K562 (cell line): ENCODE measurements around the gene PPP1R13B. TPM values are rescaled to one million over a fixed set of nuclear protein-coding genes. Genes with fewer than 3 reads are reported as not detected.

ENCODE experiments used
- ATAC-seq: fragments of 200-7000 bp; cut with Tn5 transposase; 3 replicates; pipeline ENCODE4 v1.9.1; 2020; ENCODE audit warnings: moderate library complexity
- BruUV-seq: library from RNA; stranded (reverse); fragments of 400-500 nt; replicated peaks from 2 replicates; lab custom pipeline; 2021; lab: Mats Ljungman, UMichigan
- CTCF ChIA-PET: fragments of 300-600 bp; formaldehyde crosslinking; extraction: SDS; loops from one replicate; lab custom pipeline; 2021; ENCODE audit warnings: low intra/inter-chr PET ratio; lab: Yijun Ruan, JAX
- POLR2A ChIA-PET: fragments of 300-600, 350-650 bp; sonication (Branson Sonifier 250); formaldehyde crosslinking; extraction: SDS; loops from one replicate; lab custom pipeline; 2021; ENCODE audit warnings: antibody characterized with exemption, inconsistent platforms; lab: Yijun Ruan, JAX
- DNase-seq, 4 experiments: peaks; one replicate each; pipeline versions ENCODE4 v3.0.0 to v3.0.0-alpha.2; 2011 to 2018; ENCODE audit warnings: low spot score in 3 of 4, mixed read lengths in 3 of 4; ENCODE audit errors: extremely low read depth in 1 of 4
- FAIRE-seq: peaks from 2 replicates; lab custom pipeline; 2011; peaks lifted over from hg19 to GRCh38; lab: Jason Lieb, UNC
- H2AFZ ChIP-seq: 2 replicates; pipeline ENCODE4 v1.6.0; 2011; ENCODE audit warnings: low read depth, low read length, control low read depth, inconsistent platforms
- H3K27ac ChIP-seq: fragments of 200-600 bp; 3 replicates; pipeline ENCODE4 v1.8.0; 2011; ENCODE audit warnings: low read depth, mild to moderate bottlenecking, control low read depth, inconsistent platforms, low read length, moderate library complexity, mixed read lengths; ENCODE audit errors: extremely low read depth
- H3K27me3 ChIP-seq, 2 experiments: fragments of 300-600 bp in 1 of 2; 2 replicates in 1 of 2; 3 replicates in 1 of 2; pipeline versions ENCODE4 v1.6.0 to v1.8.0; 2011; ENCODE audit warnings: inconsistent platforms in 2 of 2, low read length in 2 of 2, mild to moderate bottlenecking in 1 of 2, mixed read lengths in 1 of 2, moderate library complexity in 1 of 2; ENCODE audit not compliant: control insufficient read depth in 2 of 2, insufficient read depth in 2 of 2
- H3K36me3 ChIP-seq: fragments of 300-600 bp; 3 replicates; pipeline ENCODE4 v1.8.0; 2011; ENCODE audit warnings: mild to moderate bottlenecking, low read length, inconsistent platforms; ENCODE audit not compliant: control insufficient read depth, insufficient read depth
- H3K4me1 ChIP-seq, 2 experiments: fragments of 200-600 bp in 1 of 2; replicated peaks in 1 of 2; 2 replicates in 1 of 2; 3 replicates in 1 of 2; pipeline versions ENCODE4 v1.5.1 to v1.8.0; 2011; ENCODE audit warnings: inconsistent platforms in 2 of 2, low read length in 2 of 2, mild to moderate bottlenecking in 1 of 2, mixed read lengths in 1 of 2, moderate library complexity in 1 of 2; ENCODE audit not compliant: control insufficient read depth in 2 of 2, insufficient read depth in 2 of 2
- H3K4me2 ChIP-seq: 2 replicates; pipeline ENCODE4 v1.6.1; 2011; ENCODE audit warnings: low read length, control low read depth, inconsistent platforms, mixed read lengths; ENCODE audit not compliant: insufficient read depth
- H3K4me3 ChIP-seq: fragments of 200-600 bp; sonication (generic), shearing (Covaris generic); 2 replicates; pipeline ENCODE4 v1.5.1; 2016; ENCODE audit warnings: control low read depth, inconsistent platforms
- H3K79me2 ChIP-seq: fragments of 200-600 bp; 3 replicates; pipeline ENCODE4 v1.8.0; 2011; ENCODE audit warnings: low read length, inconsistent platforms; ENCODE audit not compliant: control insufficient read depth, insufficient read depth
- H3K9ac ChIP-seq, 2 experiments: 2 replicates each; pipeline versions ENCODE4 v1.6.0 to v1.6.1; 2011; ENCODE audit warnings: low read depth in 2 of 2, low read length in 2 of 2, control low read depth in 1 of 2, inconsistent platforms in 1 of 2, mild to moderate bottlenecking in 1 of 2, mixed read lengths in 1 of 2; ENCODE audit not compliant: insufficient read depth in 1 of 2
- H3K9me1 ChIP-seq: one replicate; pipeline ENCODE4 v1.6.0; 2011; ENCODE audit warnings: inconsistent platforms, mild to moderate bottlenecking, low read length, moderate library complexity; ENCODE audit not compliant: control insufficient read depth, insufficient read depth
- H3K9me3 ChIP-seq: replicated peaks from 2 replicates; pipeline ENCODE4 v1.5.1; 2011; ENCODE audit warnings: low read depth, low read length, inconsistent platforms; ENCODE audit not compliant: control insufficient read depth, insufficient read depth
- H4K20me1 ChIP-seq: replicated peaks from 2 replicates; pipeline ENCODE4 v1.6.1; 2011; ENCODE audit warnings: low read length, inconsistent platforms, mixed read lengths; ENCODE audit not compliant: control insufficient read depth, insufficient read depth
- BCOR ChIP-seq: fragments of 450-650 bp; IDR thresholded peaks from 2 replicates; pipeline ENCODE4 v1.6.1; 2016
- C11orf30 ChIP-seq: fragments of 450-650 bp; IDR thresholded peaks from 2 replicates; pipeline ENCODE4 v1.6.1; 2016; ENCODE audit warnings: low read depth, mild to moderate bottlenecking
- CBX8 ChIP-seq: fragments of 200-600 bp; sonication (generic); IDR thresholded peaks from 2 replicates; pipeline ENCODE4 v1.6.1; 2012; ENCODE audit warnings: borderline replicate concordance, mixed run types, low read depth, mild to moderate bottlenecking, moderate library complexity, mixed read lengths, low read length, control low read depth, inconsistent platforms; ENCODE audit not compliant: poor library complexity, severe bottlenecking; ENCODE audit errors: extremely low read depth
- FOXM1 ChIP-seq, 2 experiments: fragments of 450-650 bp in 1 of 2; sonication (generic) in 1 of 2; formaldehyde crosslinking in 1 of 2; IDR thresholded peaks; 2 replicates each; pipeline versions ENCODE4 v1.6.1 to v1.9.0; 2017 to 2022; ENCODE audit warnings: low read depth in 2 of 2, mild to moderate bottlenecking in 2 of 2, missing genetic modification reagents in 1 of 2, moderate library complexity in 1 of 2
- MEF2D ChIP-seq: conservative IDR thresholded peaks from 2 replicates; pipeline ENCODE4 v1.6.1; 2016; ENCODE audit warnings: low read depth, missing genetic modification characterization, missing compliant biosample characterization
- OTX1 ChIP-seq: fragments of 450-650 bp; formaldehyde crosslinking; IDR thresholded peaks from 2 replicates; pipeline ENCODE4 v1.4.0; 2022; ENCODE audit warnings: mild to moderate bottlenecking
- PHTF2 ChIP-seq: fragments of 250-450 bp; sonication (Bioruptor Pico); IDR thresholded peaks from 2 replicates; pipeline ENCODE4 v1.5.0; 2021; ENCODE audit warnings: mild to moderate bottlenecking
- POLR2AphosphoS2 ChIP-seq: IDR thresholded peaks from 2 replicates; pipeline ENCODE4 v1.6.1; 2012; ENCODE audit warnings: low read length, improper control_type of control experiment
- POLR2B ChIP-seq: fragments of 450-650 bp; IDR thresholded peaks from 2 replicates; pipeline ENCODE4 v1.6.1; 2018; ENCODE audit warnings: low read depth; ENCODE audit not compliant: partially characterized antibody
- RAD21 ChIP-seq, 2 experiments: fragments of 250-450 bp in 1 of 2; fragments of 450-650 bp in 1 of 2; sonication (Bioruptor Pico) in 1 of 2; formaldehyde crosslinking in 1 of 2; IDR thresholded peaks in 1 of 2; conservative IDR thresholded peaks in 1 of 2; 2 replicates each; pipeline versions ENCODE4 v1.4.0 to v1.8.0; 2020 to 2022; ENCODE audit warnings: mild to moderate bottlenecking in 2 of 2, moderate library complexity in 1 of 2
- RBM39 ChIP-seq: fragments of 200-400 bp; formaldehyde crosslinking; optimal IDR thresholded peaks from 2 replicates; pipeline ENCODE3; 2018; ENCODE audit warnings: low read depth, low read length
- SNRNP70 ChIP-seq: fragments of 200-400 bp; formaldehyde crosslinking; optimal IDR thresholded peaks from 2 replicates; pipeline ENCODE3; 2017; ENCODE audit warnings: low read depth, low read length
- STAT5B ChIP-seq: fragments of 250-450 bp; sonication (Bioruptor Pico); IDR thresholded peaks from 2 replicates; pipeline ENCODE4 v1.8.0; 2021; ENCODE audit warnings: mild to moderate bottlenecking, inconsistent platforms
- ZBTB9 ChIP-seq: fragments of 450-650 bp; formaldehyde crosslinking; IDR thresholded peaks from 2 replicates; pipeline ENCODE4 v1.4.0; 2020; ENCODE audit warnings: mild to moderate bottlenecking, moderate library complexity
- ZNF133 ChIP-seq: fragments of 250-450 bp; sonication (Bioruptor Pico); IDR thresholded peaks from 2 replicates; pipeline ENCODE4 v1.4.0; 2020; ENCODE audit warnings: mild to moderate bottlenecking
- ZNF830 ChIP-seq: fragments of 250-450 bp; sonication (Bioruptor Pico); IDR thresholded peaks from 2 replicates; pipeline ENCODE4 v1.5.0; 2021; ENCODE audit warnings: mild to moderate bottlenecking
- WGBS: fragments of 100-300 bp; shearing (Covaris generic); methylation state at CpG from one replicate; pipeline ENCODE4 v1.1.6; 2016; ENCODE audit warnings: low coverage, mixed read lengths; ENCODE audit not compliant: insufficient coverage; ENCODE audit errors: missing lambda C conversion rate; 5-methylcytosine and 5-hydroxymethylcytosine counted together
- in situ Hi-C: fragments of 300-500 bp; cut with MboI; formaldehyde crosslinking; loops from 4 replicates; pipeline ENCODE4 v1.15.0; 2018; ENCODE audit warnings: inconsistent platforms, mixed read lengths
- intact Hi-C: fragments of 100-400 bp; cut with micrococcal nuclease; formaldehyde crosslinking; loops from 2 replicates; pipeline ENCODE4 v1.14.2; 2022
- polyA plus RNA-seq, 8 experiments: library from polyadenylated mRNA; depleted of rRNA in 4 of 8; stranded (reverse) in 5 of 8; unstranded in 3 of 8; fragments of >200 nt; fragmentation: Nextera tagmentation in 2 of 8; fragmentation: Illumina TruSeq in 1 of 8; extraction: Ambion mirVana in 2 of 8; extraction: Trizol in 1 of 8; gene quantifications; 2 replicates each; pipeline versions ENCODE4 v1.2.1 to v1.2.3, GENCODE V29; 2011 to 2014; ENCODE audit warnings: inconsistent platforms in 1 of 8, missing spikeins in 1 of 8
- total RNA-seq, 7 experiments: library from RNA; depleted of rRNA in 6 of 7; stranded (reverse); fragments of >200 nt in 6 of 7; fragmentation: Illumina TruSeq in 2 of 7; extraction: Trizol in 2 of 7; gene quantifications; 2 replicates each; pipeline versions ENCODE4 v1.2.1 to v1.2.3, GENCODE V29; 2011 to 2021; ENCODE audit warnings: low replicate concordance in 1 of 7
- TF ChIP-seq, protein P1 (sequence below): sonication (generic); formaldehyde crosslinking; IDR thresholded peaks from 2 replicates; pipeline ENCODE4 v1.5.0; 2020; ENCODE audit warnings: missing genetic modification reagents

The PPP1R13B gene
- total and polyA plus RNA-seq, 9 of the 15 experiments (the other 6 are each of a cell fraction or from before 2014, with no cell fraction given), result 0.03 to 1.7 (median 0.15) TPM

DNA sequence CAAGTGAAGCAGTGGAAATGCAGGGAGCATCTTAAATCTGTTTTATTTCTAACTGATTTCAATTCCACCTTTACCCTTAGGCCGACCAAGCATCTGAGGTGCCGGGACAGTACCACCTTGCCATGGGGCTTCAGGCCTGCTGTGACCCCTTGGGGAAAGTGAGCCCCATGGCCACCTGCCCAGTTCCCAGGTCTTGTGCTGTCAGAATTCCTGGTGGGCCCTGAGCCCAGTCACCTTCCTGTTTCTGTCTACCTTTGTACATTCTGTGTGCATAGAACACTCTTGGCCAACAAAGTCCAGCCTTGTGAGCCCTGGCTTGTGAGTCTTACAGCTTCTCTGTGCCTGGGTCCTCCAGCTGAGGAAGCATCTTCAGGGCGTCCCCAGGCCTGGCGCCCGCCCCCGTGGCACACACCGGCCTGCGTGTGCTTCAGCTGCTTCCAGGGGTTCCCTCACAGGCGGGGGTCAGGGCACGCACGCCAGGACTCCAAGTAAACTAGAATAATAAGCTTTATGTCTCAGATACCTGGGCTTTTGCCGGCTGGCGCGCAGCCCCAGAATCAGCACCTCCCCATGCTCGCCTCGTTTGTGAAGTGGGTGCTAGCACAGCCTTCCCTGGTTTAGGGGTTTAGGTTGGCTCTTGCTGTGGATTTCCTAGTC, 121.5 kb downstream of the PPP1R13B start (continued):
- TF ChIP-seq POLR2AphosphoS2, result no peak
- TF ChIP-seq, protein P1, sequence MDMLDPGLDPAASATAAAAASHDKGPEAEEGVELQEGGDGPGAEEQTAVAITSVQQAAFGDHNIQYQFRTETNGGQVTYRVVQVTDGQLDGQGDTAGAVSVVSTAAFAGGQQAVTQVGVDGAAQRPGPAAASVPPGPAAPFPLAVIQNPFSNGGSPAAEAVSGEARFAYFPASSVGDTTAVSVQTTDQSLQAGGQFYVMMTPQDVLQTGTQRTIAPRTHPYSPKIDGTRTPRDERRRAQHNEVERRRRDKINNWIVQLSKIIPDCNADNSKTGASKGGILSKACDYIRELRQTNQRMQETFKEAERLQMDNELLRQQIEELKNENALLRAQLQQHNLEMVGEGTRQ (CRISPR knock-in tag), result no peak
- TF ChIP-seq FOXM1 (IDR thresholded peaks at IDR 0.05; ENCODE audit: low read depth), result no peak
- no peak for TF ChIP-seq FOXM1 (CRISPR knock-in tag; IDR thresholded peaks at IDR 0.05; ENCODE audit: low read depth)
- TF ChIP-seq ZNF133 (CRISPR knock-in tag), result no peak
- no peak for TF ChIP-seq STAT5B (CRISPR knock-in tag)
- no peak for TF ChIP-seq PHTF2

DNA sequence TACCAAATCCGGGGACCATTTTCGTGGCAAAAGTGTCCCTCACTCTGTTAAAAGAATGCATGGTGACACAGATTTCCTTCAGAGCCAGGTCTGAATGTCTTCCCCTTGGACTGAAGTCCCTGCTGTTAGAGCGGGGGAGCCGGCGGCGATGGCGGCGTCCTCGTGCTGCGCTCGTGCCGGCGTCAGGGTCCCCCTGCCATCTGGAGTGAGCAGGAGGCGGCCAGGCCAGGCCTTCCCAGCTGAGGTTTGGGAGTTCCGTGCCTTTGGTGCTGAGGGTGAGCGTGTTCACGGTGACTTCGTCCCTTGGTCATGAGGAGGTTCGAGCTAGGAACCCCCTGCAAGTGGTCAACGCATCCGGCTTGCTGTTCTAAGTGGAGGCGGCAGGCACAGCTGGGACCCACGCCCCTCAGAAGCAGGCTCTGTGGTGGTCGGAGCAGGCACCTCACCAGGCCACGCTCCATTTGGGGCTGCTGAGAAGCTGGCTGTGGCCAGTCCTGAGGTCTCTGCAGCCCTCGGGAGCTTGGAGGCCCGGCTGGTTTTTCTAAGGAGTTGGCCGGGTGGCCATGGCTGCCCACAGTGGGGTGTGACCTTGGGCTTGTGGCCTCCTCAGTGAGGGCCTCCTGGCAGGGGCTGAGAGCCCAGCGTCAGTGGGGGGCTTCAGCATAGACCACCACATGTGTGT, 122.2 kb downstream of the PPP1R13B start:
- Histone ChIP-seq H3K27ac (no peak overlapping the region), H3K9me1 (no peaks in the 10 kb centered on the region), H4K20me1 (no peaks in the 10 kb centered on the region), H3K36me3 (peaks cover 44% of the 10 kb centered on the region; the same call in 1 of the 3 replicates), H3K4me2 (no peak overlapping the region), H3K9me3 (no peaks in the 10 kb centered on the region), H3K27me3 (no peaks in the 10 kb centered on the region), H3K4me3 (no peak overlapping the region), H3K79me2 (peaks cover 46% of the 10 kb centered on the region), H3K9ac (peak overlapping the region in 1 of 2 experiments; percentile 35; a peak in 1 of 4 replicates), H2AFZ (no peak overlapping the region), H3K4me1 (peaks cover 5 to 45% of the 10 kb centered on the region in 2 experiments; a peak in 4 of 5 replicates)
- no TSS peak for BruUV-seq
- POLR2A ChIA-PET, result interaction anchor here (0.5 to 1.8 kb wide), 3 partner anchors 10 to 23 kb away, joined by 3 to 6 read pairs (median 4); partner anchors contain the start of genes XRCC3 and ZFYVE21
- FAIRE-seq (no peak), DNase-seq (no peak), ATAC-seq (no peak)
- WGBS, result 95% methylated on average over 18 of the region's 29 CpGs
- in situ Hi-C loops (no loop called here), intact Hi-C loops (no loop called here)
- CTCF ChIA-PET, result no interaction called here
- TF ChIP-seq MEF2D (tag) (no peak), CBX8 (no peak), ZBTB9 (CRISPR knock-in tag) (no peak), C11orf30 (no peak), BCOR (no peak), OTX1 (CRISPR knock-in tag) (no peak), POLR2AphosphoS2 (no peak), POLR2B (no peak), RAD21 (CRISPR knock-in tag; conservative IDR thresholded peaks at IDR 0.05 in 1 of 2, IDR thresholded peaks at IDR 0.05 in 1 of 2) (no peak), RBM39 (no peak), SNRNP70 (no peak), ZNF830 (CRISPR knock-in tag) (no peak)
